ENCODE data around the gene BTK.

GRCh38 chrX:101410461-101410860 lies 24.5 kb upstream of the BTK start:
- no peak for TF ChIP-seq POLR2A (IDR thresholded peaks at IDR 0.05)
- no peak for TF ChIP-seq CTCF (IDR thresholded peaks at IDR 0.05)

Measured in lower leg skin (tissue), 3 donors.